H1 (cell line): ENCODE measurements around the gene EVI5. TPM values are rescaled to one million over a fixed set of nuclear protein-coding genes. Genes with fewer than 3 reads are reported as not detected.

ENCODE experiments used
- BRCA1 ChIP-seq: IDR thresholded peaks from 2 replicates; pipeline ENCODE4 v1.6.1; 2012; ENCODE audit warnings: low read depth, low read length, improper control_type of control experiment
- NRF1 ChIP-seq: IDR thresholded peaks from 2 replicates; pipeline ENCODE4 v1.6.1; 2011; ENCODE audit warnings: mild to moderate bottlenecking, low read depth, low read length, improper control_type of control experiment
- POLR2A ChIP-seq, 2 experiments: IDR thresholded peaks; 1 replicate in 1 of 2; 2 replicates in 1 of 2; pipeline ENCODE4 v1.6.1; 2011; ENCODE audit warnings: low read depth in 2 of 2, low read length in 2 of 2, mild to moderate bottlenecking in 2 of 2; ENCODE audit errors: control extremely low read depth in 1 of 2
- RBBP5 ChIP-seq: IDR thresholded peaks from 2 replicates; pipeline ENCODE4 v1.7.1; 2012; ENCODE audit warnings: low read depth, mild to moderate bottlenecking, inconsistent platforms, low read length, moderate library complexity, borderline replicate concordance
- TAF7 ChIP-seq: optimal IDR thresholded peaks from 2 replicates; pipeline ENCODE3; 2011; ENCODE audit warnings: low read depth, mild to moderate bottlenecking, inconsistent platforms, low read length, moderate library complexity, borderline replicate concordance
- polyA plus RNA-seq, 7 experiments: library from polyadenylated mRNA; depleted of rRNA in 3 of 7; stranded (reverse) in 5 of 7; unstranded in 2 of 7; fragments of >200 nt in 5 of 7; fragments of 200-250 nt in 2 of 7; gene quantifications; 1 replicate in 5 of 7; 2 replicates in 1 of 7; 4 replicates in 1 of 7; pipeline versions ENCODE4 v1.2.1 to v1.2.3, GENCODE V29; 2011 to 2013; ENCODE audit warnings: missing spikeins in 2 of 7, mixed read lengths in 2 of 7
- total RNA-seq: library from RNA; stranded (reverse); fragmentation: NEBNext Ultra II Directional; extraction: Animal tissue kit (Norgen Biotek cat#: 25700); gene quantifications from 2 replicates; pipeline ENCODE4 v1.2.1, GENCODE V29; 2021
- TF ChIP-seq, protein P1 (sequence below): fragments of 300-600 bp; sonication (generic); IDR thresholded peaks from 2 replicates; pipeline ENCODE4 v1.7.1; 2012; ENCODE audit warnings: low read length, moderate library complexity, mild to moderate bottlenecking, inconsistent platforms; ENCODE audit not compliant: insufficient replicate concordance

EVI5 gene
- total and polyA plus RNA-seq, 2 of the 8 experiments (the other 6 are each of a cell fraction or from before 2014, with no cell fraction given) = 1.7 to 13.7 TPM

DNA sequence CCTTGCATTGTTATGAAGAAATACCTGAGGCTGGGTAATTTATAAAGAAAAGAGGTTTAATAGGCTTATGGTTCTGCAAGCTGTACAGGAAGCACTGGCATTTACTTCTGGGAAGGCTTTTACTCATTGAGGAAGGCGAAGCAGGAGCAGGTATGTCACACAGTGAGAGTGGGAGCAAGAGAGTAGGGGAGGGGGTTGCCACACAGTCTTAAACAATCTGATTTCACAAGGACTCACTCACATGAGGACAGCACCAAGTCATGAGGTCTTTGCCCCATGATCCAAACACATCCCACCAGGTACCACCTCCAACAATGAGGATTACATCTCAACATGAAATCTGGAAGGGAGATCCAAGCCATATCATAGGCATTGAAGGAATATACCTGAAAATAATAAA lies 127.2 kb downstream of the EVI5 start (continued):
- TF ChIP-seq, protein P1, sequence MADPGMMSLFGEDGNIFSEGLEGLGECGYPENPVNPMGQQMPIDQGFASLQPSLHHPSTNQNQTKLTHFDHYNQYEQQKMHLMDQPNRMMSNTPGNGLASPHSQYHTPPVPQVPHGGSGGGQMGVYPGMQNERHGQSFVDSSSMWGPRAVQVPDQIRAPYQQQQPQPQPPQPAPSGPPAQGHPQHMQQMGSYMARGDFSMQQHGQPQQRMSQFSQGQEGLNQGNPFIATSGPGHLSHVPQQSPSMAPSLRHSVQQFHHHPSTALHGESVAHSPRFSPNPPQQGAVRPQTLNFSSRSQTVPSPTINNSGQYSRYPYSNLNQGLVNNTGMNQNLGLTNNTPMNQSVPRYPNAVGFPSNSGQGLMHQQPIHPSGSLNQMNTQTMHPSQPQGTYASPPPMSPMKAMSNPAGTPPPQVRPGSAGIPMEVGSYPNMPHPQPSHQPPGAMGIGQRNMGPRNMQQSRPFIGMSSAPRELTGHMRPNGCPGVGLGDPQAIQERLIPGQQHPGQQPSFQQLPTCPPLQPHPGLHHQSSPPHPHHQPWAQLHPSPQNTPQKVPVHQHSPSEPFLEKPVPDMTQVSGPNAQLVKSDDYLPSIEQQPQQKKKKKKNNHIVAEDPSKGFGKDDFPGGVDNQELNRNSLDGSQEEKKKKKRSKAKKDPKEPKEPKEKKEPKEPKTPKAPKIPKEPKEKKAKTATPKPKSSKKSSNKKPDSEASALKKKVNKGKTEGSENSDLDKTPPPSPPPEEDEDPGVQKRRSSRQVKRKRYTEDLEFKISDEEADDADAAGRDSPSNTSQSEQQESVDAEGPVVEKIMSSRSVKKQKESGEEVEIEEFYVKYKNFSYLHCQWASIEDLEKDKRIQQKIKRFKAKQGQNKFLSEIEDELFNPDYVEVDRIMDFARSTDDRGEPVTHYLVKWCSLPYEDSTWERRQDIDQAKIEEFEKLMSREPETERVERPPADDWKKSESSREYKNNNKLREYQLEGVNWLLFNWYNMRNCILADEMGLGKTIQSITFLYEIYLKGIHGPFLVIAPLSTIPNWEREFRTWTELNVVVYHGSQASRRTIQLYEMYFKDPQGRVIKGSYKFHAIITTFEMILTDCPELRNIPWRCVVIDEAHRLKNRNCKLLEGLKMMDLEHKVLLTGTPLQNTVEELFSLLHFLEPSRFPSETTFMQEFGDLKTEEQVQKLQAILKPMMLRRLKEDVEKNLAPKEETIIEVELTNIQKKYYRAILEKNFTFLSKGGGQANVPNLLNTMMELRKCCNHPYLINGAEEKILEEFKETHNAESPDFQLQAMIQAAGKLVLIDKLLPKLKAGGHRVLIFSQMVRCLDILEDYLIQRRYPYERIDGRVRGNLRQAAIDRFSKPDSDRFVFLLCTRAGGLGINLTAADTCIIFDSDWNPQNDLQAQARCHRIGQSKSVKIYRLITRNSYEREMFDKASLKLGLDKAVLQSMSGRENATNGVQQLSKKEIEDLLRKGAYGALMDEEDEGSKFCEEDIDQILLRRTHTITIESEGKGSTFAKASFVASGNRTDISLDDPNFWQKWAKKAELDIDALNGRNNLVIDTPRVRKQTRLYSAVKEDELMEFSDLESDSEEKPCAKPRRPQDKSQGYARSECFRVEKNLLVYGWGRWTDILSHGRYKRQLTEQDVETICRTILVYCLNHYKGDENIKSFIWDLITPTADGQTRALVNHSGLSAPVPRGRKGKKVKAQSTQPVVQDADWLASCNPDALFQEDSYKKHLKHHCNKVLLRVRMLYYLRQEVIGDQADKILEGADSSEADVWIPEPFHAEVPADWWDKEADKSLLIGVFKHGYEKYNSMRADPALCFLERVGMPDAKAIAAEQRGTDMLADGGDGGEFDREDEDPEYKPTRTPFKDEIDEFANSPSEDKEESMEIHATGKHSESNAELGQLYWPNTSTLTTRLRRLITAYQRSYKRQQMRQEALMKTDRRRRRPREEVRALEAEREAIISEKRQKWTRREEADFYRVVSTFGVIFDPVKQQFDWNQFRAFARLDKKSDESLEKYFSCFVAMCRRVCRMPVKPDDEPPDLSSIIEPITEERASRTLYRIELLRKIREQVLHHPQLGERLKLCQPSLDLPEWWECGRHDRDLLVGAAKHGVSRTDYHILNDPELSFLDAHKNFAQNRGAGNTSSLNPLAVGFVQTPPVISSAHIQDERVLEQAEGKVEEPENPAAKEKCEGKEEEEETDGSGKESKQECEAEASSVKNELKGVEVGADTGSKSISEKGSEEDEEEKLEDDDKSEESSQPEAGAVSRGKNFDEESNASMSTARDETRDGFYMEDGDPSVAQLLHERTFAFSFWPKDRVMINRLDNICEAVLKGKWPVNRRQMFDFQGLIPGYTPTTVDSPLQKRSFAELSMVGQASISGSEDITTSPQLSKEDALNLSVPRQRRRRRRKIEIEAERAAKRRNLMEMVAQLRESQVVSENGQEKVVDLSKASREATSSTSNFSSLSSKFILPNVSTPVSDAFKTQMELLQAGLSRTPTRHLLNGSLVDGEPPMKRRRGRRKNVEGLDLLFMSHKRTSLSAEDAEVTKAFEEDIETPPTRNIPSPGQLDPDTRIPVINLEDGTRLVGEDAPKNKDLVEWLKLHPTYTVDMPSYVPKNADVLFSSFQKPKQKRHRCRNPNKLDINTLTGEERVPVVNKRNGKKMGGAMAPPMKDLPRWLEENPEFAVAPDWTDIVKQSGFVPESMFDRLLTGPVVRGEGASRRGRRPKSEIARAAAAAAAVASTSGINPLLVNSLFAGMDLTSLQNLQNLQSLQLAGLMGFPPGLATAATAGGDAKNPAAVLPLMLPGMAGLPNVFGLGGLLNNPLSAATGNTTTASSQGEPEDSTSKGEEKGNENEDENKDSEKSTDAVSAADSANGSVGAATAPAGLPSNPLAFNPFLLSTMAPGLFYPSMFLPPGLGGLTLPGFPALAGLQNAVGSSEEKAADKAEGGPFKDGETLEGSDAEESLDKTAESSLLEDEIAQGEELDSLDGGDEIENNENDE = no peak
- TF ChIP-seq TAF7 (no peak), NRF1 (no peak), RBBP5 (no peak), BRCA1 (no peak), POLR2A (IDR thresholded peaks at IDR 0.05; ENCODE audit: control extremely low read depth in 1 of 2, low read depth in 2 of 2, low read length in 2 of 2) (no peak)
- TF ChIP-seq, all 59 proteins: peak for 0
